G401 (cell line): ENCODE results near the gene RGP1. TPM values are rescaled to one million over a fixed set of nuclear protein-coding genes. Genes with fewer than 3 reads are reported as not detected.
A peak's percentile ranks its signal among the peaks of the same experiment; 100 is the strongest.

Experiments used
- DNase-seq: peaks from one replicate; pipeline ENCODE4 v3.0.0-alpha.2; 2015; ENCODE audit warnings: low spot score
- in situ Hi-C: cut with HindIII; loops from 2 replicates; pipeline ENCODE4 v1.10.0; 2016; ENCODE audit warnings: low sequenced_read_pairs, mixed read lengths
- total RNA-seq: library from RNA; depleted of rRNA; stranded (reverse); fragments of >200 nt; shearing (Covaris generic); gene quantifications from 2 replicates; pipeline ENCODE4 v1.2.3, GENCODE V29; 2014

The RGP1 gene
- total RNA-seq, 1 experiment from 2014 or later, result 15.0 TPM

- in situ Hi-C loops, result no loop called here
- DNase-seq, result no peak
Measured at GRCh38 chr9:35759795-35760194, 10.7 kb downstream of the RGP1 start.

GRCh38 chr9:35760651-35761050 lies 11.6 kb downstream of the RGP1 start:
- DNase-seq, result no peak
- in situ Hi-C loops, result no loop called here

- in situ Hi-C loops, result no loop called here
- no peak for DNase-seq
Measured at GRCh38 chr9:35763181-35763580, 14.1 kb downstream of the RGP1 start.

GRCh38 chr9:35763803-35764202 lies 14.7 kb downstream of the RGP1 start:
- DNase-seq, result no peak
- in situ Hi-C loops, result no loop called here

- DNase-seq, result no peak
- in situ Hi-C loops, result no loop called here
Measured at GRCh38 chr9:35766997-35767396, 17.9 kb downstream of the RGP1 start.

- no peak for DNase-seq
- in situ Hi-C loops, result no loop called here
Measured at GRCh38 chr9:35767458-35767857, 18.4 kb downstream of the RGP1 start.

- in situ Hi-C loops, result no loop called here
- DNase-seq, result no peak
Measured at GRCh38 chr9:35769763-35770162, 20.7 kb downstream of the RGP1 start.

GRCh38 chr9:35771075-35771433 lies 22.0 kb downstream of the RGP1 start:
- peak; percentile 97 for DNase-seq
- in situ Hi-C loops, result no loop called here

- peak; percentile 63 for DNase-seq
- in situ Hi-C loops, result no loop called here
Measured at GRCh38 chr9:35771534-35771933, 22.4 kb downstream of the RGP1 start.

- in situ Hi-C loops, result no loop called here
- no peak for DNase-seq
Measured at GRCh38 chr9:35771943-35772342, 22.9 kb downstream of the RGP1 start.

- in situ Hi-C loops, result no loop called here
- peak; percentile 81 for DNase-seq
Measured at GRCh38 chr9:35774907-35775635, 26.0 kb downstream of the RGP1 start.

- in situ Hi-C loops, result no loop called here
- DNase-seq, result no peak
Measured at GRCh38 chr9:35776018-35776417, 26.9 kb downstream of the RGP1 start.

GRCh38 chr9:35778496-35778895 lies 29.4 kb downstream of the RGP1 start:
- DNase-seq, result no peak
- in situ Hi-C loops, result no loop called here

GRCh38 chr9:35781066-35781465 lies 32.0 kb downstream of the RGP1 start:
- in situ Hi-C loops, result no loop called here
- DNase-seq, result no peak

GRCh38 chr9:35783418-35783817 lies 34.3 kb downstream of the RGP1 start:
- in situ Hi-C loops, result no loop called here
- no peak for DNase-seq

GRCh38 chr9:35789541-35789940 lies 40.5 kb downstream of the RGP1 start:
- in situ Hi-C loops, result no loop called here
- DNase-seq, result no peak

GRCh38 chr9:35790025-35790384 lies 40.9 kb downstream of the RGP1 start:
- in situ Hi-C loops, result no loop called here
- DNase-seq, result no peak

- in situ Hi-C loops, result no loop called here
- DNase-seq, result peak; percentile 93
Measured at GRCh38 chr9:35790385-35791296, 41.6 kb downstream of the RGP1 start.

- peak; percentile 60 for DNase-seq
- in situ Hi-C loops, result no loop called here
Measured at GRCh38 chr9:35791297-35791921, 42.3 kb downstream of the RGP1 start, which contains the start of gene NPR2. Gene NPR2 (plus strand): TSS chr9:35791591. CDS start chr9:35792409, 818 bp downstream.
